ENCODE measurements around the gene MYO1D.

The MYO1D gene

DNA sequence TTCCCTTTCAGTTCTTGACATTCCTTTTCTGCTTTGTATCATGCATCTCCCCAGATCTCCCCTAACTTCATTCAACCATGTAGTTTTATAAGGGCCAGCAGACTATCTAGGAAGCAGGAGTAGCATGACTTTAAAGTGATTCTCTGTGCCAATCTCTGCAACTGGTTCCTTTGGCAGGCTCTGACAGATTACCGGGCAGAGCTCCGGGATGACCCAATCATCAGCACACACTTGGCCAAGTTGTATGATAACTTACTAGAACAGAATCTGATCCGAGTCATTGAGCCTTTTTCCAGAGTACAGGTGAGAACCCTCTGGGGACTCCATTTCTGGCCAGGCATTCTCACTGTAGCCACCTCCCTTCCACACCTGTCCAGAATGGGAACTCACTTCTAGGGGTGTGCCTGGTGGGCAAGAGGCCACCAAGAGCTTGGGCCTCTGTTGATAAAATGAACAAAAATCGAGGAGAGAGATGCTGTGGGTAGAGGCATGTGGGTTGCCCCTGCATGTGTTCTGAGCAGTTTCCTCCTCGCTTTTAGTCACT is 397.8 kb downstream of the MYO1D start:
- H3K36me3 ChIP-seq (ENCODE audit: control insufficient read depth, insufficient read depth, low read length) = peaks cover 81% of the 10 kb centered on the region
- no peaks in the 10 kb centered on the region for H3K27me3 ChIP-seq (replicated peaks; ENCODE audit: control insufficient read depth, insufficient read depth, low read length, poor library complexity, severe bottlenecking)
- no peak overlapping the region for H3K4me3 ChIP-seq (ENCODE audit: insufficient read depth, low read depth, low read length, poor library complexity, severe bottlenecking)
- no peak for DNase-seq
- H3K4me1 ChIP-seq (ENCODE audit: control insufficient read depth, insufficient read depth, low read length, poor library complexity, severe bottlenecking) = no peaks in the 10 kb centered on the region
- H3K9me3 ChIP-seq (ENCODE audit: control insufficient read depth, low read length) = no peaks in the 10 kb centered on the region
- H3K27ac ChIP-seq (ENCODE audit: insufficient read depth, low read length, poor library complexity, severe bottlenecking) = no peak overlapping the region

DNA sequence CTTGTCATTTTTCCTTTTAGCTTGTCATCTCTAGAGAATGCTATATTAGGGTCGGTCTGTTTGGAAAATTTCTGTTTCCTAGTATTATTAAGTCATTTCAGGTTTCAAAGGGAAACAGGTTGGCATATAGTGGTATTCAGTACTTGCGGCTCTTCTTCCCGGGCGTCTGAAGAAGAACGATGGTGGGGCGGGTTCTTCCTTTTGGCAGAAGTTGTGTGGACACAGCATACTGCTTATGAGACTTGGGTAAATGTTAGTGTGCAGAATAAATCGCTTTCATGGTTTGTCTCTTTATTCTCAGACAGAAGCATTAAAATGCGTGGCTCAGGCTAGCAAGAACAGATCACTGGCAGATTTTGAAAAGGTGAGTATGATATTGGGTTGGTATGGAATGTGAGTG is 399.7 kb downstream of the MYO1D start:
- Histone ChIP-seq H3K36me3 (ENCODE audit: control insufficient read depth, insufficient read depth, low read length) (peaks cover 85% of the 10 kb centered on the region), H3K4me3 (ENCODE audit: insufficient read depth, low read depth, low read length, poor library complexity, severe bottlenecking) (no peak overlapping the region), H3K4me1 (ENCODE audit: control insufficient read depth, insufficient read depth, low read length, poor library complexity, severe bottlenecking) (no peaks in the 10 kb centered on the region), H3K27me3 (replicated peaks; ENCODE audit: control insufficient read depth, insufficient read depth, low read length, poor library complexity, severe bottlenecking) (no peaks in the 10 kb centered on the region), H3K27ac (ENCODE audit: insufficient read depth, low read length, poor library complexity, severe bottlenecking) (no peak overlapping the region), H3K9me3 (ENCODE audit: control insufficient read depth, low read length) (no peaks in the 10 kb centered on the region)
- DNase-seq = no peak

DNA sequence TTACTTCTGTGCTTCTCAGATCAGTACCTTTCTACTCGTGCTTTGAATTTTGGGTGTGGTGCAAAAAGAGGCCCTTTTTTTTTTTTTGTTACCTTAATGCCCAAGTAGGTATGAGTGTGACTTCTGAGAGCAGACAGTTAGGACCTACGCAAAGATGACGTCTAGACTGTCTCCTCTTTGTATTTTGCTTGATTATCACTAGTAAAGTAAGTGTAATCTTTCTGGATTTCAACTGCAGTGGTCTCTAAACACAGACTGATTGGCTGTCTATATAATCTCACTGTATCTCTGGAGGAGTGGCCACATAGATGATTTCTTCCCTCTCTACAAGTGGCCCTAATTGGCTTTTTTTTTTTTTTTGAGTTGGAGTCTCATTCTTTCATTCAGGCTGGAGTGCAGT is 401.7 kb downstream of the MYO1D start:
- no peaks in the 10 kb centered on the region for H3K9me3 ChIP-seq (ENCODE audit: control insufficient read depth, low read length)
- H3K36me3 ChIP-seq (ENCODE audit: control insufficient read depth, insufficient read depth, low read length) = peaks cover 88% of the 10 kb centered on the region
- no peak overlapping the region for H3K27ac ChIP-seq (ENCODE audit: insufficient read depth, low read length, poor library complexity, severe bottlenecking)

DNA sequence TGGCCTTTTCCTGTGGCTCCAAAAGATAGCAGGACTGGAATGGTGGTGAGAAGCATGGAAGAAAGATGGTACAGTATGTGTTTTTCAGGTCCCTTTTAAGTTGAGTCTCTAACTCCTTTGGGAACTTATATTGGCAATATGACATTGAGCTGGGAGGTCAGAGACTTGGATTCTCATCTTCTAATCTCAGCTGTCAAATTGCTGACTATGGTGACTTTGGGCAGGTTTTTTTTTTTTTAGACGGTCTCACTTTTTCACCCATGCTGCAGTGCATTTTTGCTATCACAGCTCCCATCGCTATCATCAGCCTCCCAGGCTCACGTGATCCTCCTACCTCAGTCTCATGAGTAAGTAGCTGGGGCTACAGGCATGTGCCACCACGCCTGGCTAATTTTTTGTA is 405.3 kb downstream of the MYO1D start:
- no peaks in the 10 kb centered on the region for H3K27me3 ChIP-seq (replicated peaks; ENCODE audit: control insufficient read depth, insufficient read depth, low read length, poor library complexity, severe bottlenecking)
- H3K4me3 ChIP-seq (ENCODE audit: insufficient read depth, low read depth, low read length, poor library complexity, severe bottlenecking) = no peak overlapping the region
- no peaks in the 10 kb centered on the region for H3K9me3 ChIP-seq (ENCODE audit: control insufficient read depth, low read length)
- no peak for DNase-seq
- H3K27ac ChIP-seq (ENCODE audit: insufficient read depth, low read length, poor library complexity, severe bottlenecking) = no peak overlapping the region
- no peaks in the 10 kb centered on the region for H3K4me1 ChIP-seq (ENCODE audit: control insufficient read depth, insufficient read depth, low read length, poor library complexity, severe bottlenecking)
- peaks cover 78% of the 10 kb centered on the region for H3K36me3 ChIP-seq (ENCODE audit: control insufficient read depth, insufficient read depth, low read length)

More for the DNA sequence above, 401.7 kb downstream of the MYO1D start:
- no peak for DNase-seq
- Histone ChIP-seq H3K4me1 (ENCODE audit: control insufficient read depth, insufficient read depth, low read length, poor library complexity, severe bottlenecking) (no peaks in the 10 kb centered on the region), H3K4me3 (ENCODE audit: insufficient read depth, low read depth, low read length, poor library complexity, severe bottlenecking) (no peak overlapping the region), H3K27me3 (replicated peaks; ENCODE audit: control insufficient read depth, insufficient read depth, low read length, poor library complexity, severe bottlenecking) (no peaks in the 10 kb centered on the region)

- H3K4me1 ChIP-seq (ENCODE audit: control insufficient read depth, insufficient read depth, low read length, poor library complexity, severe bottlenecking) = no peaks in the 10 kb centered on the region
- no peaks in the 10 kb centered on the region for H3K27me3 ChIP-seq (replicated peaks; ENCODE audit: control insufficient read depth, insufficient read depth, low read length, poor library complexity, severe bottlenecking)
- peaks cover 68% of the 10 kb centered on the region for H3K36me3 ChIP-seq (ENCODE audit: control insufficient read depth, insufficient read depth, low read length)
- DNase-seq = no peak
- H3K27ac ChIP-seq (ENCODE audit: insufficient read depth, low read length, poor library complexity, severe bottlenecking) = no peak overlapping the region
- no peak overlapping the region for H3K4me3 ChIP-seq (ENCODE audit: insufficient read depth, low read depth, low read length, poor library complexity, severe bottlenecking)
- H3K9me3 ChIP-seq (ENCODE audit: control insufficient read depth, low read length) = no peaks in the 10 kb centered on the region
Measured at GRCh38 chr17:32470405-32471167, 406.3 kb downstream of the MYO1D start.

- DNase-seq = no peak
- Histone ChIP-seq H3K4me1 (ENCODE audit: control insufficient read depth, insufficient read depth, low read length, poor library complexity, severe bottlenecking) (no peaks in the 10 kb centered on the region), H3K27ac (ENCODE audit: insufficient read depth, low read length, poor library complexity, severe bottlenecking) (no peak overlapping the region), H3K27me3 (replicated peaks; ENCODE audit: control insufficient read depth, insufficient read depth, low read length, poor library complexity, severe bottlenecking) (no peaks in the 10 kb centered on the region), H3K9me3 (ENCODE audit: control insufficient read depth, low read length) (no peaks in the 10 kb centered on the region), H3K36me3 (ENCODE audit: control insufficient read depth, insufficient read depth, low read length) (peaks cover 60% of the 10 kb centered on the region), H3K4me3 (ENCODE audit: insufficient read depth, low read depth, low read length, poor library complexity, severe bottlenecking) (no peak overlapping the region)
Measured at GRCh38 chr17:32467949-32468348, 409.0 kb downstream of the MYO1D start.

DNA sequence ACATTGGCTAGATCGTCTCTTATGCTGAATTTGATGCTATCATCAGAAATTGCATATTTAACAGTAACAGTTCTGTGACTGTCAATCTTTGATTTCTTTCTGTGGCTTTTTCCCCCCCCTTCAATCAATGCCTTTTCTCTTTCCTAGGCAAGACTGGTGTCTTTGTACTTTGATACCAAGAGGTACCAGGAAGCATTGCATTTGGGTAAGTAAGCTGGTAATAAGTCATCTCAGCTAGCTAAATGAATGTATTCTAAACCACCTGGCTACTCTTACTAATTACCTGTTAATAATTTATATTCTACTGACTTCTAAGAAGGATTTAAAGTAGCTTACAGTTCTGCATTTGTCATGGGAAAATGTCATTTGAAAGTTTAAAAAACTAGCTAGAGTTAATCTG is 412.6 kb downstream of the MYO1D start:
- Histone ChIP-seq H3K27me3 (replicated peaks; ENCODE audit: control insufficient read depth, insufficient read depth, low read length, poor library complexity, severe bottlenecking) (no peaks in the 10 kb centered on the region), H3K9me3 (ENCODE audit: control insufficient read depth, low read length) (no peaks in the 10 kb centered on the region), H3K4me3 (ENCODE audit: insufficient read depth, low read depth, low read length, poor library complexity, severe bottlenecking) (no peak overlapping the region), H3K36me3 (ENCODE audit: control insufficient read depth, insufficient read depth, low read length) (peaks cover 45% of the 10 kb centered on the region), H3K4me1 (ENCODE audit: control insufficient read depth, insufficient read depth, low read length, poor library complexity, severe bottlenecking) (no peaks in the 10 kb centered on the region), H3K27ac (ENCODE audit: insufficient read depth, low read length, poor library complexity, severe bottlenecking) (no peak overlapping the region)
- DNase-seq = no peak

GRCh38 chr17:32463304-32463703 is 413.6 kb downstream of the MYO1D start:
- no peaks in the 10 kb centered on the region for H3K27me3 ChIP-seq (replicated peaks; ENCODE audit: control insufficient read depth, insufficient read depth, low read length, poor library complexity, severe bottlenecking)
- H3K4me3 ChIP-seq (ENCODE audit: insufficient read depth, low read depth, low read length, poor library complexity, severe bottlenecking) = no peak overlapping the region
- no peak for DNase-seq
- no peak overlapping the region for H3K27ac ChIP-seq (ENCODE audit: insufficient read depth, low read length, poor library complexity, severe bottlenecking)
- H3K4me1 ChIP-seq (ENCODE audit: control insufficient read depth, insufficient read depth, low read length, poor library complexity, severe bottlenecking) = no peaks in the 10 kb centered on the region
- H3K9me3 ChIP-seq (ENCODE audit: control insufficient read depth, low read length) = no peaks in the 10 kb centered on the region
- peaks cover 34% of the 10 kb centered on the region for H3K36me3 ChIP-seq (ENCODE audit: control insufficient read depth, insufficient read depth, low read length)

DNA sequence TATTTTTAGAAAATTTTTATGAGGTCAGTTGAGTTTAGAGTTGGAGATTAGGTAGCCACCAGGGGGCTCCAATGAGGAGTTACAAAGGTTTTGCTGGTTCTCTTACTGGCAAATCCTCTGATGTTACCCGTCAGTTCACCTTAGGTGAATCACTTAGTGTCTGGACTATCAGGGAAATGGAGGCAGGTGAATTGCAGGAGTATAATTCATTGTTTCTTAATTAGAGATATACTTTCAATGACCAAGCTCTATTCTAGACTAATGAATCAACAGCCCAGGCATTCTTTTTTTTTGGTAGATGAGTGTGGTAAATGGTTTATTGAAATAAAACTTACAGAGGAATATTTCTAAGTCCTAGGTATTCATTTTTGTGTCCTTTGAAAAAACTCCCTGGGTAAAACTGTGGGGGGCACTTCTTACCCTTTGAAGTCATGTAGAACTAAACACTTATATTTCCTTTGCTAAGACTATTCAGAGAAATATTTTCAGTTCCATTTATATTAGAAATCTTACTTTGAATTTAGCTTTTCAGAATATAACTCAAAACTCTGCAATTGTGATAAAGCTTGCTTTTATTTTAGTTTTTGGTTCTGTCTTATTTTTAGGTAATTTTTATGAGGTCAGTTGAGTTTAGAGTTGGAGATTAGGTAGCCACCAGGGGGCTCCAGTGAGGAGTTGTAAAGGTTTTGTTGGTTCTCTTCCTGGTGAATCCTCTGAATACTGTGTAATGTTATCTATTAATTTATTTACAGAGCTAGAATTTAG is 414.9 kb downstream of the MYO1D start:
- Histone ChIP-seq H3K4me3 (ENCODE audit: insufficient read depth, low read depth, low read length, poor library complexity, severe bottlenecking) (no peak overlapping the region), H3K27ac (ENCODE audit: insufficient read depth, low read length, poor library complexity, severe bottlenecking) (no peak overlapping the region), H3K4me1 (ENCODE audit: control insufficient read depth, insufficient read depth, low read length, poor library complexity, severe bottlenecking) (no peaks in the 10 kb centered on the region), H3K36me3 (ENCODE audit: control insufficient read depth, insufficient read depth, low read length) (peaks cover 34% of the 10 kb centered on the region), H3K9me3 (ENCODE audit: control insufficient read depth, low read length) (no peaks in the 10 kb centered on the region), H3K27me3 (replicated peaks; ENCODE audit: control insufficient read depth, insufficient read depth, low read length, poor library complexity, severe bottlenecking) (no peaks in the 10 kb centered on the region)
- peak; percentile 17 to 45 (median 31) for DNase-seq

DNA sequence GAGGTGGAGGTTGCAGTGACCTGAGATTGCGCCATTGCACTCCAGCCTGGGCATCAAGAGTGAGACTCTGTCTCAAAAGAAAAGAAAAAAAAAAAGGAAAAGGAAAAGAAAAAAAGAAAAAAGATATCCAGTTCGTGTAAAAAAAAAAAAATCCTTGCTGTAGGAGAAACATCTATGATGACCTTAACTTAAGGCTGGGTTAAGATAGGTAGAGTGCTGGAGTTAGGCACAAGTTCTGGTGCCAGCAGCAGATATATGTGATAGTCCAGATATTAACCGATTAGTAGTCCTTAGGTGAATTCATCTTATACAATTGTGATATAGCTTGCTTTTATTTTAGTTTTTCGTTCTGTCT is 415.4 kb downstream of the MYO1D start:
- no peak overlapping the region for H3K4me3 ChIP-seq (ENCODE audit: insufficient read depth, low read depth, low read length, poor library complexity, severe bottlenecking)
- peaks cover 34% of the 10 kb centered on the region for H3K36me3 ChIP-seq (ENCODE audit: control insufficient read depth, insufficient read depth, low read length)

More for the DNA sequence above, 415.4 kb downstream of the MYO1D start:
- DNase-seq = no peak
- Histone ChIP-seq H3K4me1 (ENCODE audit: control insufficient read depth, insufficient read depth, low read length, poor library complexity, severe bottlenecking) (no peaks in the 10 kb centered on the region), H3K27me3 (replicated peaks; ENCODE audit: control insufficient read depth, insufficient read depth, low read length, poor library complexity, severe bottlenecking) (no peaks in the 10 kb centered on the region), H3K9me3 (ENCODE audit: control insufficient read depth, low read length) (no peaks in the 10 kb centered on the region), H3K27ac (ENCODE audit: insufficient read depth, low read length, poor library complexity, severe bottlenecking) (no peak overlapping the region)

Data from effector memory CD4-positive, alpha-beta T cell (primary cell).